Ectodermal cell (in vitro differentiated cells): Measurements from ENCODE around the gene RFX7.
"Not testable (repeated sequence)": the region's sequence is repeated elsewhere in the genome, so short reads cannot be mapped to it uniquely, and the experiment has no call there.

ENCODE experiments used
- H3K27ac ChIP-seq: 2 replicates; pipeline ENCODE4 v1.7.0; 2013; ENCODE audit warnings: mild to moderate bottlenecking, low read depth, low read length; ENCODE audit not compliant: insufficient read depth, poor library complexity, severe bottlenecking
- H3K27me3 ChIP-seq: 2 replicates; pipeline ENCODE4 v1.7.0; 2013; ENCODE audit warnings: mild to moderate bottlenecking, low read length; ENCODE audit not compliant: insufficient read depth, control insufficient read depth, poor library complexity, severe bottlenecking
- H3K36me3 ChIP-seq: one replicate; pipeline ENCODE4 v1.7.0; 2013; ENCODE audit warnings: low read length; ENCODE audit not compliant: control insufficient read depth, insufficient read depth
- H3K4me1 ChIP-seq: one replicate; pipeline ENCODE4 v1.7.0; 2013; ENCODE audit warnings: low read length; ENCODE audit not compliant: control insufficient read depth, insufficient read depth
- H3K4me3 ChIP-seq: 2 replicates; pipeline ENCODE4 v1.7.0; 2013; ENCODE audit warnings: low read depth, low read length, control low read depth; ENCODE audit not compliant: insufficient read depth
- H3K9me3 ChIP-seq: 2 replicates; pipeline ENCODE4 v1.7.0; 2013; ENCODE audit warnings: mild to moderate bottlenecking, low read length, moderate library complexity; ENCODE audit not compliant: control insufficient read depth
- WGBS, 2 experiments: methylation state at CpG; one replicate each; pipeline ENCODE4 v1.1.7; 2013; ENCODE audit warnings: missing lambda C conversion rate in 2 of 2; 5-methylcytosine and 5-hydroxymethylcytosine counted together

The RFX7 gene

DNA sequence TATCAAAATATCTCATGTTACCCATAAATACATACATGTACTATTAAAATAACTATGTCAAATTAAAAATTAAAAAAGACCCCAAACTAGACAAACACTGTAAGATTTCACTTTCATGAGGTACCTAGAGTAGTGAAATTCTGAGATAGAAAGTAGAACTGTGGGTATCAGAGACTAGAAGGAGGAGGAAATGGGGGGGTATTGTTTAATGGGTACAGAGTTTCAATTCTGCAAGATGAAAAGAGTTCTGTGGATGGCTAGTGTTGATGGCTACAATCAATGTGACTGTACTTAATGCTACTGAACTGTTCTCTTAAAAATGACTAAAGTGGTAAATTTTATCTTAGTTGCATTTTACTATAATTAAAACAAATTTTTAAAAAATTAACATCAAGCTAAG is 36.6 kb downstream of the RFX7 start:
- Histone ChIP-seq H3K36me3 (peaks cover 8% of the 10 kb centered on the region), H3K27me3 (no peaks in the 10 kb centered on the region), H3K4me1 (no peaks in the 10 kb centered on the region), H3K27ac (no peak overlapping the region), H3K9me3 (no peaks in the 10 kb centered on the region), H3K4me3 (no peak overlapping the region)

DNA sequence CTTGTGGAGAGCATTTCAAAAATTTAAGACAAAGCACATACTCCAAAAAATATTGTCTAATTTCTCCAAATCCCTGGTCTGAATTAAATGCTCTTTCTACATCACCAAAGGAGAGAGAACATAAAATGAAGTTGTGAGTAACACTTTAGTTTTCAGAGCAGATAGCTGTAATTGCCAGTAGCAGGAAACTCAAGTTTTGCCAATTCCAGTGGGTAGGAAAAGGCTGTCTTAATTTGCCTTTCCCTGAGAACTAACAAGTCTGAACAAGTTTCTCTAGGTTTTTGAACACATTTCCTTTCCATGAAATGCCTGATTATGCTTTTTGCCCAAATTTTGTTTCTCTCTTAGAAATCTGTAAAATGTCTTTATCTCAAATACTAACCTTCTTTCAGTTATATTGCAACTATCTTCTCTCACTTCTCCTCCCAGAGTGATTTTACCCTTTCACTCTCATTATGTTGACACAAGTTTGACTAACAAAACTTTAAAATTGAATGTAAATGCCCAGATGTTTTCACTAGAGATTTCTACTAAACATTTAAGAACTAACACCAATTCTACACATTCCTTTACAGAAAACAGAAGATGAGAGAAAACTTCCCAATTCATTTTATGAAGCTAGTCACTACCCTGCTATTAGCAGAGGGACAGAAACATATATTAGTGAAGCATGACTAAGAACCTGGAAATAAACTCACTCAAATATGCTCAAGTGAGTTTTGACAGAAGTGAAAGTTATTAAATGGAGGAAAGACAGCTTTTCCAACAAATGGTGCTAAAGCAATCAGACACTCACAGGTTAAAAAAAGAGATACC is 38.4 kb downstream of the RFX7 start:
- Histone ChIP-seq H3K9me3 (no peaks in the 10 kb centered on the region), H3K4me1 (no peaks in the 10 kb centered on the region), H3K27me3 (no peaks in the 10 kb centered on the region), H3K27ac (no peak overlapping the region), H3K36me3 (no peaks in the 10 kb centered on the region), H3K4me3 (no peak overlapping the region)

DNA sequence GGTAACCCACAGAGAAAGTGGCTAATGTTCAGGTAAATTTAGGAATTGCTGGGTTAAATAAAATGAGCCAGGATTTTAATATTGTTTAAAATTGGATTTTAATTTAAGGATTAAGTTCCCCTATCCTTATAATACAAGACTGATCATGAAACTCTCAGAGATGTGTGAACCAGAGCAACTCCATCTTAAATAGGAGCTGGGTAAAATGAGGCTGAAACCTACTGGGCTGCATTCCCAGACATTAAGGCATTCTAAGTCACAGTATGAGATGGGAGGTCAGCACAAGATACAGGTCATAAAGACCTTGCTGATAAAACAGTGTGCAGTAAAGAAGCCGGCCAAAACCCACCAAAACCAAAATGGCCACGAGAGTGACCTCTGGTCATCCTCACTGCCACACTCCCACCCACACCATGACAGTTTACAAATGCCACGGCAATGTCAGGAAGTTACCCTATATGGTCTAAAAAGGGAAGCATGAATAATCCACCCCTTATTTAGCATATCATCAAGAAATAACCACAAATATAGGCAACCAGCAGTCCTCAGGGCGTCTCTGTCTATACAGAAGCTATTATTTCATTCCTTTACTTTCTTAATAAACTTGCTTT is 40.3 kb downstream of the RFX7 start:
- H3K9me3 ChIP-seq, H3K36me3 ChIP-seq, H3K4me3 ChIP-seq, H3K27me3 ChIP-seq, H3K27ac ChIP-seq, H3K4me1 ChIP-seq: not testable (repeated sequence)
- 89 to 93% methylated on average over 4 of the region's 4 CpGs for WGBS, 2 experiments

DNA sequence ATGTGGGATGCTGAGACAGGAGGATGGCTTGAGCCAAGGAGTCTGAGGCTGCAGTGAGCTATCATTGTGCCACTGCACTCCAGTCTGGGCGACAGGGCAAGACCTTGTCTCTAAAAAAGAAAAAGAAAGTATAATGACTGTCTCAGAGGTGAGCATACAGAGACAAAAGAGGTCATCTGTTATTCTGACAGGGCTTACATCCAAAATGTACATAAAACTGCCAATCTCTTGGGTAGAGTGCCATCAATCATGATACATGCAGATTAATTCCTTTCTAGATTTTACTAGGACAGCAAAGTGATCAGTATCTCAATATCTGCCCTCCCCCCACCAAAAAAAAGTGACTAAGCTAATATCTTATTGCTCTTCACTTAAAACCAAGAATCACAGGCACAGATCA is 41.0 kb downstream of the RFX7 start:
- Histone ChIP-seq H3K9me3 (no peaks in the 10 kb centered on the region), H3K27me3 (no peaks in the 10 kb centered on the region), H3K4me1 (no peaks in the 10 kb centered on the region), H3K36me3 (no peaks in the 10 kb centered on the region), H3K27ac (no peak overlapping the region), H3K4me3 (no peak overlapping the region)
- WGBS, 2 experiments = 78 to 85% methylated on average over 1 of the region's 1 CpG

DNA sequence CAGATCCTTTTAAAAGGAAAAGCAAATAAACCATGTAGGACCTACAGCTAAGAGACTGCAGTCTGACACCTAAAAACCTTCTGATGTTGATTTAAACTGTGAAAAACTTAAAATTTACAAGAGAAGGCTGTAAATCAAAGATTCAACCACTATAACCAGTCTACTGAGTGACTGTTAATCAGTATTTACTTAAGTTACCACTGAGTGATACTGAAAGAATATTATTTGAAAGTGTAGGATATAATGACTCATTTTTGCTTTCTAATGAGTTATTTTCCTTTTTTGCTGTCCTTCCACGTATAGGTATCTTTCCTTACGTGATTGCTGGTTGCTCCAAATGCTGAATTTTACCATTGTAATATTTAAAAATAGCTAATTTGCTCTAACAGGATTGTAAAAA is 44.6 kb downstream of the RFX7 start:
- Histone ChIP-seq H3K4me1 (no peaks in the 10 kb centered on the region), H3K27ac (no peak overlapping the region), H3K9me3 (no peaks in the 10 kb centered on the region), H3K36me3 (no peaks in the 10 kb centered on the region), H3K4me3 (no peak overlapping the region), H3K27me3 (no peaks in the 10 kb centered on the region)
- 80 to 100% methylated on average over 1 of the region's 2 CpGs for WGBS, 2 experiments

DNA sequence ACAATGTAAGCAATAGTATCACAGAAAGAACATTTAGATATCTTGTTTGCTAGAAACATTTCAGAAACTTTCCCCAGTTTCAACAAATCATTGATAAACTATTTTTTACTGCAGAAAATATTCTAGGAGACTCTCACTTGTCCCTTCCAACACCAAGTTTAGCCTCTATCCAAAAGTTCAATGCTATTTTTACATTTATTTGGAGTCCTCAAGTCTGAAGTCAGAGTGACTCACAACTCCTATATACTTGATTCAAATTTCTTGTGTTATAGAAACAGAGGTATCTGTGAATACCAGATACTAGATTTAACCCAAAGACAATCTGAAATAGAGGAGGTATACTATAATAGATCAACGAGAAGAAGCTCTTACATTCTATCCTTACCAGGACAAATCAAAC is 49.6 kb downstream of the RFX7 start:
- Histone ChIP-seq H3K4me3 (no peak overlapping the region), H3K9me3 (no peaks in the 10 kb centered on the region), H3K27me3 (no peaks in the 10 kb centered on the region), H3K27ac (no peak overlapping the region), H3K36me3 (no peaks in the 10 kb centered on the region), H3K4me1 (no peaks in the 10 kb centered on the region)
- WGBS, 2 experiments = 100% methylated on average over 1 of the region's 1 CpG; no CpG with 5 or more reads in 1 of the 2 experiments

DNA sequence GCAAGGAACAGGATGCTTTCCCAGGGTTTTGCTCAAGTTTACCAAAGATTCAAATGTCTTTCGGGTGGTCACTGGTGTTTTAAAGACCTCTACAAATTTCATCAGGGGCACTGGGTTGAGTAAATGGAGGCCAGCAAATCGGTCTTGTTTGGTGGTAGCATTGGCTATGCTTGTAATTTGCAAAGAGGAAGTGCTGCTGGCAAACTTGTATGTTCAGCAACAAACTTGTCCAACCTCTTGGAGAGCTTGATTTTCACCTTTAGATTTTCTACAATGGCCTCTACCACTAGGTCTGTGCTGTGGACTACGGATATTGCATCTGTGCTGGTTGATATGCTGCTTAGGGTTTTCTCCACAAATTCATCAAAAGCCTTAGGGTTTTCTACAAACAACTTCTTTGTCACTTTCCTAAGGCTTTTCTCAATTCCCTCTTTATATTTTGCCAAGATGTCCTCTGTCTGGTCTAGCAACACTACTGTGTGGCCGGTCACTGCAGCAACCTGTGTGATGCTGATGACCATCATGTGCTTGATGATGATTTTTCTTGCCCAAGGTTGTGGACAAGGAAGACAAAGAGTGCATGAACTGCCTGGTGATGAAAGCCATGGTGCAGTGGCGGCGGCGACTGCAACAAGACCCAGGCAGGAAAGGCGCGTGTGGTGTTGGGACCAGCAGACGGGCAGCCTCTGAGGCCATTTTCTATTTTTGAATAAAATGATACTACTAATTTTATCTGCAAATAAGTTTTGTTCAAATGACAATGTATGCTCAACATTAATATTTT is 50.8 kb downstream of the RFX7 start:
- H3K27me3 ChIP-seq = no peaks in the 10 kb centered on the region
- H3K27ac ChIP-seq = no peak overlapping the region
- 94 to 97% methylated on average over 9 to 10 of the region's 10 CpGs for WGBS, 2 experiments
- no peaks in the 10 kb centered on the region for H3K36me3 ChIP-seq
- H3K4me3 ChIP-seq = no peak overlapping the region
- H3K4me1 ChIP-seq = no peaks in the 10 kb centered on the region
- H3K9me3 ChIP-seq = no peaks in the 10 kb centered on the region

DNA sequence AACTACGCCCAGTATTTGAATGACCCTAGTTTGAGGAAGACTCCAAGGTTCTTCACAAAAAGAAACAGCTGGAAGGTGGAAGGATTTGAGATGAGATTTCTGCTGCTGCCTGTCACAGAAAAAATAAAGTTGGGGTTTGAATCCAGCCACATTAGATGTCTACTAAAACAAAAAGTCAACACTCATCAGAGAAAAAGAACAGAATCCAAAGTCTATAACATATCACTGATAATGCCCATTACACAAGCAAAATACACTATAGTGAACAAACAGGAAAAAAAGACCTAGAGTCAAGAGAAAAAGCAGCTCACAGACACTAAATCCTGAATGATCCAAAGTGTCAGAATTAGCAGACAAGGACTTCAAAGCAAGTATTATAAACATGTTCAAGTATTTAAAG is 56.0 kb downstream of the RFX7 start:
- 97 to 100% methylated on average over 1 of the region's 1 CpG for WGBS, 2 experiments
- Histone ChIP-seq H3K4me3 (no peak overlapping the region), H3K4me1 (no peaks in the 10 kb centered on the region), H3K36me3 (no peaks in the 10 kb centered on the region), H3K9me3 (no peaks in the 10 kb centered on the region), H3K27ac (no peak overlapping the region), H3K27me3 (no peaks in the 10 kb centered on the region)

DNA sequence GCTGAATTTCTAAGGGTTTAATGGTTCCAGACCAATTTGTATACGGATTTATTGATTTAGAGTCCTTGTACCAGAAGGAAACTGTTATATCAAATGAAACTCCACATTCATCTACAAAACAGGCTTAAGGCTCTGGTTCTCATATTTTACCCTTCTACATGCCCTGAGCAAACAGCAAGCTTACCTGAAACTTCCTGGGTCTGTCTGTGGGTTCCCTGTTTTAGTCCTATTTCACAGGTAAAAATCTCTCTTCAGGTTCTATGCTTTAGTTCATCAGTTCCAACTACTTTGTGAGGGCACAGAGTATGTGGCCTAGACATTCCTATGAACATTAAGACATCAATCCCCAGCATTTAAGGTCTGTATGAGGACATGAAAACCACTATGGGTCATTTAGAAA is 57.7 kb downstream of the RFX7 start:
- H3K4me1 ChIP-seq = no peaks in the 10 kb centered on the region
- WGBS, 2 experiments = 92% methylated on average over 1 of the region's 1 CpG
- no peaks in the 10 kb centered on the region for H3K27me3 ChIP-seq
- no peaks in the 10 kb centered on the region for H3K9me3 ChIP-seq
- H3K36me3 ChIP-seq = no peaks in the 10 kb centered on the region
- no peak overlapping the region for H3K4me3 ChIP-seq
- no peak overlapping the region for H3K27ac ChIP-seq

DNA sequence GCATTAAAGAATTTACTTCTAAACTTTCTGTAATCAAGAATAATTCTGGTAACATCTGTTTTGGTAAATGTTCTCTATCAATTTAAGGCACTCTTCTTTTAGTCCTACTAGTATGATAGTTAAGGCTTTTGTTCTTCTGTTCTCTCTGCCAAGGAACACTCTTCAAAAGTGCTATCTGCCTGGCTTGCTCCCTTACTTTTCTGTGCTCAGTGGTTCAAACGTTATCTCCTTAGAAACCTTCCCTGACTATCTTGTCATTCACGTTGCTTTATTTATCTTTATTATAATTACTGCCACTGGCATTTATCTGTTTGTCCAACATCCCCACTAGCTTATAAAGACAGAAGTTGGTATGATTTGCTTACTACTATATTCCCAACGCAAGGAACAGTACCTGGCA is 59.2 kb downstream of the RFX7 start:
- Histone ChIP-seq H3K27ac (no peak overlapping the region), H3K27me3 (no peaks in the 10 kb centered on the region), H3K36me3 (no peaks in the 10 kb centered on the region), H3K9me3 (no peaks in the 10 kb centered on the region), H3K4me1 (no peaks in the 10 kb centered on the region), H3K4me3 (no peak overlapping the region)
- 92 to 99% methylated on average over 2 to 3 of the region's 3 CpGs for WGBS, 2 experiments
